Measurements from ENCODE around the gene SLC35F3. TPM values are rescaled to one million over a fixed set of nuclear protein-coding genes. Genes with fewer than 3 reads are reported as not detected.

The SLC35F3 gene
- total and polyA plus RNA-seq, 9 of the 15 experiments (the other 6 are each of a cell fraction or from before 2014, with no cell fraction given) = 0.04 to 0.07 (median 0.04) TPM; not detected in 6

DNA sequence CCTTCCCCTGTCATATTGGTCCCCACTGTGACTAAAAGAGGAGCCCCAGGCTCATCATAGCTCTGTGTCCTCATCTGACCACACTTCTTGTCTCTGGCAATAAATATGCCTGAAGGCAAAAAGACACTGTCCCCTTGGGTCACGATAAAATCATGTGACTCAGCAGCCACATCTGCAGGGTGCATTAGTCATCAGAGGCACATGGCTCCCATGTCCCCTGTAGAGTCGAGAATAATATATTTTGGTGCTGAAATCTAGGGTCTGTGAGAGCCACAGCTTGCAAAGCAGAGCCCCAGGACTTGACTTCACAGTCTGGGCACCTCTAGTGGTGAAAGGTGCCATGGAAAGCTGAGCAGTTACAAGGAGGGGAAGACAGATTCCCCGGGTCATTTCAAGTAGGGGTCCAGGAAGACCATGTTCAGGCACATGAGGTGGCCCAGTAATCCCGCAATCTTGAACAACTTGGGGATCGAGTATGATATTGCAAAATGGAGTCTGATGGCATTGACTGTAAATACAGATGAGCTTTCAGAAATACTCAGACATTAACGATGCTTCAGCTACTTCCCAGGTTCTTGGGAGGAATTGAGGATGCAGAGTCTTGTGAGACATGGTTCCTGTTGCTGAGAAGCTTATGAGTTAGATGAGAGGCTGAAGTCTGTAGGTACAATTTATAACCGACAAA lies 68.6 kb downstream of the SLC35F3 start (continued):
- peak; percentile 52; the same call in 1 of the 2 replicates for TF ChIP-seq IRF9 (tag; IDR thresholded peaks at IDR 0.05)
- TF ChIP-seq ZNF778 (CRISPR knock-in tag; IDR thresholded peaks at IDR 0.05) = no peak
- TF ChIP-seq NFIC (IDR thresholded peaks at IDR 0.05) = 0 out of 2 replicates have a peak, but pooled peaks have one; percentile 12
- no peak for TF ChIP-seq KDM2B (CRISPR knock-in tag; IDR thresholded peaks at IDR 0.05)
- no peak for TF ChIP-seq SMARCB1 (IDR thresholded peaks at IDR 0.05; ENCODE audit: insufficient read length, low read depth)
- TF ChIP-seq YY1 (IDR thresholded peaks at IDR 0.05; ENCODE audit: borderline replicate concordance in 1 of 3, control insufficient read depth in 1 of 3, extremely low read depth in 1 of 3, insufficient read depth in 3 of 3, insufficient read length in 1 of 3, insufficient replicate concordance in 2 of 3, low read depth in 1 of 3, low read length in 2 of 3) = no peak
- 0 out of 2 replicates have a peak, but pooled peaks have one; percentile 62 for TF ChIP-seq ZNF253 (CRISPR knock-in tag; conservative IDR thresholded peaks at IDR 0.05)
- no peak for TF ChIP-seq ZNF583 (CRISPR knock-in tag; IDR thresholded peaks at IDR 0.05)
- TF ChIP-seq FOXM1 (IDR thresholded peaks at IDR 0.05; ENCODE audit: low read depth) = no peak
- TF ChIP-seq FOXM1 (CRISPR knock-in tag; IDR thresholded peaks at IDR 0.05; ENCODE audit: low read depth) = no peak
- no peak for TF ChIP-seq CREB1 (IDR thresholded peaks at IDR 0.05)
- peak; percentile 64; the same call in 1 of the 2 replicates for TF ChIP-seq CREB1 (CRISPR knock-in tag; IDR thresholded peaks at IDR 0.05)
- peak; percentile 36; the same call in 1 of the 2 replicates for TF ChIP-seq ELF1 (tag; IDR thresholded peaks at IDR 0.05)
- TF ChIP-seq POLR3G (IDR thresholded peaks at IDR 0.05; ENCODE audit: extremely low read depth, insufficient read length, insufficient replicate concordance) = no peak
- TF ChIP-seq, protein P1, sequence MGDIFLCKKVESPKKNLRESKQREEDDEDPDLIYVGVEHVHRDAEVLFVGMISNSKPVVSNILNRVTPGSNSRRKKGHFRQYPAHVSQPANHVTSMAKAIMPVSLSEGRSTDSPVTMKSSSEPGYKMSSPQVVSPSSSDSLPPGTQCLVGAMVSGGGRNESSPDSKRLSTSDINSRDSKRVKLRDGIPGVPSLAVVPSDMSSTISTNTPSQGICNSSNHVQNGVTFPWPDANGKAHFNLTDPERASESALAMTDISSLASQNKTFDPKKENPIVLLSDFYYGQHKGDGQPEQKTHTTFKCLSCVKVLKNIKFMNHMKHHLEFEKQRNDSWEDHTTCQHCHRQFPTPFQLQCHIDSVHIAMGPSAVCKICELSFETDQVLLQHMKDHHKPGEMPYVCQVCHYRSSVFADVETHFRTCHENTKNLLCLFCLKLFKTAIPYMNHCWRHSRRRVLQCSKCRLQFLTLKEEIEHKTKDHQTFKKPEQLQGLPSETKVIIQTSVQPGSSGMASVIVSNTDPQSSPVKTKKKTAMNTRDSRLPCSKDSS (IDR thresholded peaks at IDR 0.05; ENCODE audit: low read depth, partially characterized antibody) = no peak
- no peak for TF ChIP-seq ZNF699 (CRISPR knock-in tag; IDR thresholded peaks at IDR 0.05; ENCODE audit: insufficient replicate concordance)
- no peak for TF ChIP-seq ZNF408 (CRISPR knock-in tag; IDR thresholded peaks at IDR 0.05; ENCODE audit: low read depth)
- TF ChIP-seq ZSCAN32 (CRISPR knock-in tag; IDR thresholded peaks at IDR 0.05) = no peak
- TF ChIP-seq PML (IDR thresholded peaks at IDR 0.05; ENCODE audit: low read length) = no peak
- TF ChIP-seq, protein P2, sequence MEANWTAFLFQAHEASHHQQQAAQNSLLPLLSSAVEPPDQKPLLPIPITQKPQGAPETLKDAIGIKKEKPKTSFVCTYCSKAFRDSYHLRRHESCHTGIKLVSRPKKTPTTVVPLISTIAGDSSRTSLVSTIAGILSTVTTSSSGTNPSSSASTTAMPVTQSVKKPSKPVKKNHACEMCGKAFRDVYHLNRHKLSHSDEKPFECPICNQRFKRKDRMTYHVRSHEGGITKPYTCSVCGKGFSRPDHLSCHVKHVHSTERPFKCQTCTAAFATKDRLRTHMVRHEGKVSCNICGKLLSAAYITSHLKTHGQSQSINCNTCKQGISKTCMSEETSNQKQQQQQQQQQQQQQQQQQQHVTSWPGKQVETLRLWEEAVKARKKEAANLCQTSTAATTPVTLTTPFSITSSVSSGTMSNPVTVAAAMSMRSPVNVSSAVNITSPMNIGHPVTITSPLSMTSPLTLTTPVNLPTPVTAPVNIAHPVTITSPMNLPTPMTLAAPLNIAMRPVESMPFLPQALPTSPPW (CRISPR knock-in tag; IDR thresholded peaks at IDR 0.05) = peak; percentile 65
- no peak for TF ChIP-seq ZNF586 (CRISPR knock-in tag; conservative IDR thresholded peaks at IDR 0.05)
- no peak for TF ChIP-seq TSC22D4 (tag; IDR thresholded peaks at IDR 0.05)
- peak; percentile 97 for TF ChIP-seq TOE1 (IDR thresholded peaks at IDR 0.05; ENCODE audit: borderline replicate concordance)
- TF ChIP-seq TOE1 (CRISPR knock-in tag; IDR thresholded peaks at IDR 0.05; ENCODE audit: borderline replicate concordance, low read depth) = no peak

Data from K562 (cell line).